ENCODE results near the gene CNGA3. TPM values are rescaled to one million over a fixed set of nuclear protein-coding genes. Genes with fewer than 3 reads are reported as not detected.
"Not testable (repeated sequence)": the region's sequence is repeated elsewhere in the genome, so short reads cannot be mapped to it uniquely, and the experiment has no call there.

Gene CNGA3
- total RNA-seq, 1 donor from 2014 or later: 0.52 TPM

DNA sequence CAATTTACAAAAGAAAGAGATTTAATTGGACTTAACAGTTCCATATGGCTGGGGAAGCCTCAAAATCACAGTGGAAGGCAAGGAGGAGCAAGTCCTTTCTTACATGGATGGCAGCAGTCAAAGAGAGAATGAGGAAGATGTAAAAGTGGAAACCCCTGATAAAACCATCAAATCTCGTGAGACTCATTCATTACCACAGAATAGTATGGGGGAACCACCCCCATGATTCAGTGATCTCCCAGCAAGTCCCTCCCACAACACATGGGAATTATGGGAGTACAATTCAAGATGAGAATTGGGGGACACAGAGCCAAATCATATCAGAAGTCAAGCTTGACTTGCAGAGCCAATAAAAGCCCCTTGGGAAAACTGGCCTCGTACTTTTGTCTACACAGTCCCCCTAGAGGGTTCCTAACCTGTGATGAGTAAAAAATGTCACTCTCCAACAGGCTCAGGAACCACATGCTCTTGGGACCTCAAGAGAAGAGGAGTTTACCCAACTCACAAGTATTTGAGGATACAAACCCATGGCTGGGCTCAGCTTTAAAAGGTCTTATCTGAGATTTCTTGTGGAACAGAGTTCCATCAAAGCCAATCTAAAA lies 87.2 kb downstream of the CNGA3 start:
- no peak overlapping the region for H3K27ac ChIP-seq (ENCODE audit: low read depth, low read length)
- H3K9ac ChIP-seq (ENCODE audit: low read depth in 1 of 3, low read length in 3 of 3): no peak overlapping the region
- peaks cover 0 to 2% (median 0%) of the 10 kb centered on the region in 3 donors for H3K9me3 ChIP-seq (ENCODE audit: control insufficient read depth in 3 of 3, low read length in 3 of 3)
- no peaks in the 10 kb centered on the region for H3K36me3 ChIP-seq (ENCODE audit: control insufficient read depth in 3 of 3, insufficient read depth in 3 of 3, low read length in 3 of 3)
- H3K4me1 ChIP-seq (ENCODE audit: control insufficient read depth in 3 of 3, insufficient read depth in 3 of 3, low read length in 3 of 3): no peaks in the 10 kb centered on the region
- H3K4me3 ChIP-seq (ENCODE audit: low read length in 3 of 3): no peak overlapping the region
- H3K27me3 ChIP-seq (ENCODE audit: control insufficient read depth in 3 of 3, insufficient read depth in 3 of 3, low read length in 3 of 3): no peaks in the 10 kb centered on the region

DNA sequence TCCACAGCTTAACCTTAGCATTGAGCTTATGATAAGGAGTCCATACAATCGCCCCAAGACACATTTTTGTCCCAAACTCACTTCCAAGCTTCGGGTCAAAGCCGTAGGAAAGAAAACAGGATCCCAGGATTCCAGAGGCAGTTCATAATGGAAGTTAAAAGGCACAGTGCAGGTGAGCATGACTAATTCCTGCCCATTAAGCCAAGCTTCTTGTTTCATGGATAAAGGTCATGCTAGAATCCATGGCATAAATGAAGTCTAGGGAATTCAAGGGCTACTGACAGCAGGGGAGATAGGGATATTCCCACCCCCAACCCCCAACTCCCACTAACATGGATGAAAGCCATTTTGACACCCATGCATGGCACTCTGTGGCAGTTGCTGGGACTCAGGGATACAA lies 88.2 kb downstream of the CNGA3 start:
- H3K27me3 ChIP-seq (ENCODE audit: control insufficient read depth in 3 of 3, insufficient read depth in 3 of 3, low read length in 3 of 3): no peaks in the 10 kb centered on the region
- no peak overlapping the region for H3K27ac ChIP-seq (ENCODE audit: low read depth, low read length)
- no peaks in the 10 kb centered on the region for H3K36me3 ChIP-seq (ENCODE audit: control insufficient read depth in 3 of 3, insufficient read depth in 3 of 3, low read length in 3 of 3)
- H3K9ac ChIP-seq (ENCODE audit: low read depth in 1 of 3, low read length in 3 of 3): no peak overlapping the region
- no peak overlapping the region for H3K4me3 ChIP-seq (ENCODE audit: low read length in 3 of 3)
- peaks cover 0 to 2% (median 0%) of the 10 kb centered on the region in 3 donors for H3K9me3 ChIP-seq (ENCODE audit: control insufficient read depth in 3 of 3, low read length in 3 of 3)
- no peaks in the 10 kb centered on the region for H3K4me1 ChIP-seq (ENCODE audit: control insufficient read depth in 3 of 3, insufficient read depth in 3 of 3, low read length in 3 of 3)

DNA sequence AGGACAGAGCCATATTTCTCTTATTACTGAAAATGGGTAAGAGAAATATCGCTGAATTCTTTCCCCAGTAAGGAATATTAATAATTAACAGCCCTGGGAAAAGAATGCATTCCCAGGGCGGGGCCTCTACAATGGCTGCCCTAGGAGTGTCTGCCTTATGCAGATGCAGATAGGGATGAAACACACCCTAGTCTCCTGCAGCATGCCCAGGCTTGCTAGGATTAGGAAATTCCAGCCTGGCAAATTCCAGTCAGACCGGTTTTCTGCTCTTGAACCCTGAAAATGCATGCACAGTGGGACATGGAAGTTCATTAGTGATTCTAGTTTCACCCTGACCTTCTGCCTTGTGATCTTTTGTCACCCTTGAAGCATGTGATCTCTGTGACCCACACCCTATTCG lies 89.4 kb downstream of the CNGA3 start:
- not testable (repeated sequence) for H3K27ac ChIP-seq (ENCODE audit: low read depth, low read length); H3K4me3 ChIP-seq (ENCODE audit: low read length in 3 of 3); H3K4me1 ChIP-seq (ENCODE audit: control insufficient read depth in 3 of 3, insufficient read depth in 3 of 3, low read length in 3 of 3); H3K9me3 ChIP-seq (ENCODE audit: control insufficient read depth in 3 of 3, low read length in 3 of 3); H3K9ac ChIP-seq (ENCODE audit: low read depth in 1 of 3, low read length in 3 of 3); H3K27me3 ChIP-seq (ENCODE audit: control insufficient read depth in 3 of 3, insufficient read depth in 3 of 3, low read length in 3 of 3); H3K36me3 ChIP-seq (ENCODE audit: control insufficient read depth in 3 of 3, insufficient read depth in 3 of 3, low read length in 3 of 3)

DNA sequence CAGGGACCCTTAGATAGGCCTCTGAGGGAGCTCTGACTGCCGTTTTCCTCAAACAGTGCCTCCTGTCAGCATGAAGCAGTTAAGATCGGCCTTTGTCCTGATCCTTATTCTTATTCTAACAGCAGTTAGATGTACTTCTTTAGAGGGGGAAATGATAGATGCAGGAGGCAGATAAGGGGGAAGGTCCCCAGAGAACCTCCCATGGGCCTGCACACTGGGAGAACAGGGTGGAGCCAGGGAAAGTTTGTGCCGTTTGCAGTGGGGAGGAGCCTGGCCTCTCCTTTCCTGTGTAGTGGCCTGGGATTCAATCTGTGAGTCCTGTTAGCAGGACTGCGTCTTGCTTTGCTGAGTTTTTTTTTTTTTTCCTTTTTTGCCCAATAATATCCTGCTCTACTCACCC lies 90.5 kb downstream of the CNGA3 start:
- no peak overlapping the region for H3K9ac ChIP-seq (ENCODE audit: low read depth in 1 of 3, low read length in 3 of 3)
- H3K36me3 ChIP-seq (ENCODE audit: control insufficient read depth in 3 of 3, insufficient read depth in 3 of 3, low read length in 3 of 3): no peaks in the 10 kb centered on the region
- H3K27me3 ChIP-seq (ENCODE audit: control insufficient read depth in 3 of 3, insufficient read depth in 3 of 3, low read length in 3 of 3): no peaks in the 10 kb centered on the region
- peaks cover 0 to 2% (median 0%) of the 10 kb centered on the region in 3 donors for H3K9me3 ChIP-seq (ENCODE audit: control insufficient read depth in 3 of 3, low read length in 3 of 3)
- H3K4me3 ChIP-seq (ENCODE audit: low read length in 3 of 3): no peak overlapping the region
- H3K4me1 ChIP-seq (ENCODE audit: control insufficient read depth in 3 of 3, insufficient read depth in 3 of 3, low read length in 3 of 3): no peaks in the 10 kb centered on the region
- no peak overlapping the region for H3K27ac ChIP-seq (ENCODE audit: low read depth, low read length)

DNA sequence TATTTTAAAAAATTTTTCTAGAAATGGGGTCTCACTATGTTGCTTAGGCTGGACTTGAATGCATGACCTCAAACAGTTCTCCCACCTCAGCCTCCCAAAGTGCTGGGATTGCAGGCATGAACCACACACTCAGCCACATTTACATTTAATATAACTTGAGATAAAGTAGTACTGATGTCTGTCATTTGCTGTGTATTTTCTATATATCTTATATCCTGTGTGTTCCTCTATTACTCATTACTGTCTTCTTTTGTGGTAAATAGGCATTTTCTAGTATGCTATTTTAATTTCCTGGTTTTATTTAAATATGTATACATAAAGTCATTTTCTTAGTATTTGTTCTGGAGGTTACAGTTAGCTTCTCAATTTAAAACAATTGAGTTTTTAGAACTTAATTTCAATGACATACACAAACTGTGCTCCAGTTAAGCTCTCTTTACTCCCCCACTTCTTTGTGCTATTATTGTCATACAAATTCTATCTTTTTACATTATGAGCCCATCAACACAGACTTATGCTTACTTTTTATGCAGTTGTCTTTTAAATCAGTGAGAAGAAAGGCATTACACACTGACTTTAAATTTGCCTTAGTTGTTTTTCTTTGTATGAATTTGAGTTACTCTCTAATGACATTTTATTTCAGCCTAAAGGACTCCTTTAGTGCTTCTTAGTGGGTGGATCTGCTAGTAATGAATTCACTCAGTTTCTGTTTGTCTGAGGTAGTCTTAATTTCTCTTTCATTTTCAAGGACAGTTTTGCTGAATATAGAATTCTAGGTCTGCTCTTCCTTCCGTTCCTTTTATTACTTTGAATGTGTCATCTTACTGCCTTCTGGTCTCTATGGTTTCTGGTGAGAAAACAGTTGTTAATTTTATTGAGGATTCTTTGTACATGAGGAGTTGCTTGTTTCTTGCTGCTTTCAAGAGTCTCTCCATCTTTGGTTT lies 92.2 kb downstream of the CNGA3 start:
- no peaks in the 10 kb centered on the region for H3K36me3 ChIP-seq (ENCODE audit: control insufficient read depth in 3 of 3, insufficient read depth in 3 of 3, low read length in 3 of 3)
- H3K9ac ChIP-seq (ENCODE audit: low read depth in 1 of 3, low read length in 3 of 3): no peak overlapping the region
- no peaks in the 10 kb centered on the region for H3K27me3 ChIP-seq (ENCODE audit: control insufficient read depth in 3 of 3, insufficient read depth in 3 of 3, low read length in 3 of 3)
- H3K4me1 ChIP-seq (ENCODE audit: control insufficient read depth in 3 of 3, insufficient read depth in 3 of 3, low read length in 3 of 3): no peaks in the 10 kb centered on the region
- peaks cover 0 to 2% (median 0%) of the 10 kb centered on the region in 3 donors for H3K9me3 ChIP-seq (ENCODE audit: control insufficient read depth in 3 of 3, low read length in 3 of 3)
- H3K4me3 ChIP-seq (ENCODE audit: low read length in 3 of 3): no peak overlapping the region
- no peak overlapping the region for H3K27ac ChIP-seq (ENCODE audit: low read depth, low read length)

DNA sequence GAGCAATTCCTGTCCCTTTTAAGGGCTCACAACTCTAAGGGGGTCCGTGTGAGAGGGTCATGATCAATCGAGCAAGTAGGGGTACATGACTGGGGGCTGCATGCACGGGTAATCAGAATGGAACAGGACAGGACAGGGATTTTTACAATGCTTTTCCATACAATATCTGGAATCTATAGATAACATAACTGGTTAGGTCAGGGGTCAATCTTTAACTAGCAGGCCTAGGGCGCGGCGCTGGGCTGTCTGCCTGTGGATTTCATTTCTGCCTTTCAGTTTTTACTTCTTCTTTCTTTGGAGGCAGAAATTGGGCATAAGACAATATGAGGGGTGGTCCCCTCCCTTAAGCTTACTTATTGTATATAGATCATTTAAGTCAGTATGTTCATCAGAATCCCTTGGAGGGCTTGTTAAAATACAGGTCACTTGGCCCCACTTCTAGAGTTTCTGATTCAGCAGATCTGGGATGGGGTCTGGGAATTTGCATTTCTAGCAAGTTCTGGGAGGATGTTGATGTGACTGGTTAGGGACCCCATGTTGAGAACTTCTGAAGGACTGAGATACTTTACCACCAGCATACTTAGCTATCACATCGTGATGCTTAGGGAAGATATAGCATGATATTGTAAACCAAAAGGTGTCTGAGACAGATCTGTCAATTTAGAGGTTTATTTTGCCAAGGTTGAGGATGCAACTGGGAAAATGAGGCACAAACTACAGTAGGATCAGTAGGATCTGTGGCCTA lies 95.6 kb downstream of the CNGA3 start:
- H3K36me3 ChIP-seq (ENCODE audit: control insufficient read depth in 3 of 3, insufficient read depth in 3 of 3, low read length in 3 of 3): no peaks in the 10 kb centered on the region
- H3K9me3 ChIP-seq (ENCODE audit: control insufficient read depth in 3 of 3, low read length in 3 of 3): no peaks in the 10 kb centered on the region
- no peak overlapping the region for H3K4me3 ChIP-seq (ENCODE audit: low read length in 3 of 3)
- no peaks in the 10 kb centered on the region for H3K27me3 ChIP-seq (ENCODE audit: control insufficient read depth in 3 of 3, insufficient read depth in 3 of 3, low read length in 3 of 3)
- H3K27ac ChIP-seq (ENCODE audit: low read depth, low read length): no peak overlapping the region
- no peak overlapping the region for H3K9ac ChIP-seq (ENCODE audit: low read depth in 1 of 3, low read length in 3 of 3)
- peaks cover 11 to 14% (median 11%) of the 10 kb centered on the region in 3 donors for H3K4me1 ChIP-seq (ENCODE audit: control insufficient read depth in 3 of 3, insufficient read depth in 3 of 3, low read length in 3 of 3)

DNA sequence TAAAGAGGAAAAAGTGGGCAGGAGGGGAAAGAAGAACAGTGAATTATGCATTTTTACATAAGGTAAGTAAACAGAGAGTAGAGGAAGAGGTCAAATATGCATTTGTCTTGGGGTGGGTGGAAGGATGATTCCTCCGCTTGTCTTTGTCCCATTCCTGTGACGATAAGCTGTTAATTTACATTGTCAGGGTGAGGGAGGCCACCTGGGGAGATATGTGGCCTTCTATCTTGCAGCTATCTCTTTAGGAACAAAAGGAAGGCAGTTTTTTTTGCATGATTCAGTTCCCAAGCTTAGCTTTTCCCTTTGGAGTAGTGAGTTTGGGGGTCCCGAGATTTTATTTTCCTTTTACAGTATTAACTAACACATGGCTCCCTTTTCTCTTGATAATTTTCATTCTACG lies 96.2 kb downstream of the CNGA3 start:
- Histone ChIP-seq H3K9ac (ENCODE audit: low read depth in 1 of 3, low read length in 3 of 3) (no peak overlapping the region), H3K27ac (ENCODE audit: low read depth, low read length) (no peak overlapping the region), H3K4me1 (ENCODE audit: control insufficient read depth in 3 of 3, insufficient read depth in 3 of 3, low read length in 3 of 3) (peaks cover 11 to 14% (median 12%) of the 10 kb centered on the region in 3 donors), H3K4me3 (ENCODE audit: low read length in 3 of 3) (no peak overlapping the region), H3K9me3 (ENCODE audit: control insufficient read depth in 3 of 3, low read length in 3 of 3) (no peaks in the 10 kb centered on the region), H3K36me3 (ENCODE audit: control insufficient read depth in 3 of 3, insufficient read depth in 3 of 3, low read length in 3 of 3) (no peaks in the 10 kb centered on the region), H3K27me3 (ENCODE audit: control insufficient read depth in 3 of 3, insufficient read depth in 3 of 3, low read length in 3 of 3) (no peaks in the 10 kb centered on the region)

DNA sequence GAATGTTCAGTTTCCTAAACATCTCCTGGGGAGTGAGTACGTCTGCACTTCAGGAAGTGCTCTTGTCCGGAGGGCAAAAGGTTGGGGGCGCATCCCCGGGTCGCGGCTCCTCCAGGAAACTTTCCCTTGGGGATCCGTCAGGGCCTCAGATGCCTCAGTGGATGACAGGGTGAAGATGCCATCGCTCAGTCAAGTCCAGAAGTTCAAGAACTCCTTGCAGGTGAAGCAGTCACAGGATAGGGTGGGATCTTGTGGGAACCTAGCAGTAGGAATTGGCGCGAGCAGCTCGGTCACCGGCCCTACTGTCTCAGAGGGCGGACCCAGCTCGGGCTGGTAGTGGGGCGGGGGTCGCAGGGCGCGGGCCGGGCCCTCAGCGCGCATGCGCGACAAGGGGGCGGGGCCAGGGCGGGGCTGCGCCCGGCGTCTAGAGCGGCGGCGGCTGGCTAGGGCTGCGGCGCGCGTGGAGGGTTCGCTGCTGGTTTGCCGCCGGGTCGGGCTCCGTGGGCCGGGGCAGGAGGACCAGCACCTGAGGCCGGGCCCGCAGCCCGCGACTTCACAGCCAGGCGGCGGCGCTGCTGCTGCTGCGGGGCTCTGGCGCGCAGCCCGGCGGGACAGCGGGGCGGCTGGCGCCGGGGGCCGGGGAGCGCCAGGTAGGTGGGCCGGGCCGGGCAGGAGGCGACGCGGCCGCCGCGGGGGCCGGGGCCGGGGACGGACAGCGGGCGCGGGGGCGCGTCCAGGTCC lies 98.3 kb downstream of the CNGA3 start, which contains the start of gene INPP4A:
TSS of gene INPP4A (plus strand) at position 423 of the 741 bp plus-strand sequence. CDS start 75,191 bp downstream, outside the sequence.
- H3K4me1 ChIP-seq (ENCODE audit: control insufficient read depth in 3 of 3, insufficient read depth in 3 of 3, low read length in 3 of 3): peaks cover 11 to 14% (median 12%) of the 10 kb centered on the region in 3 donors
- H3K36me3 ChIP-seq (ENCODE audit: control insufficient read depth in 3 of 3, insufficient read depth in 3 of 3, low read length in 3 of 3): no peaks in the 10 kb centered on the region
- peak within 1 kb of the TSS; percentile 32 for H3K27ac ChIP-seq (ENCODE audit: low read depth, low read length)
- H3K4me3 ChIP-seq (ENCODE audit: low read length in 3 of 3): peak within 1 kb of the TSS; percentile 85 to 89 (median 89)
- H3K27me3 ChIP-seq (ENCODE audit: control insufficient read depth in 3 of 3, insufficient read depth in 3 of 3, low read length in 3 of 3): no peaks in the 10 kb centered on the region
- H3K9ac ChIP-seq (ENCODE audit: low read depth in 1 of 3, low read length in 3 of 3): peak within 1 kb of the TSS; percentile 72 to 84 (median 76)
- no peaks in the 10 kb centered on the region for H3K9me3 ChIP-seq (ENCODE audit: control insufficient read depth in 3 of 3, low read length in 3 of 3)

DNA sequence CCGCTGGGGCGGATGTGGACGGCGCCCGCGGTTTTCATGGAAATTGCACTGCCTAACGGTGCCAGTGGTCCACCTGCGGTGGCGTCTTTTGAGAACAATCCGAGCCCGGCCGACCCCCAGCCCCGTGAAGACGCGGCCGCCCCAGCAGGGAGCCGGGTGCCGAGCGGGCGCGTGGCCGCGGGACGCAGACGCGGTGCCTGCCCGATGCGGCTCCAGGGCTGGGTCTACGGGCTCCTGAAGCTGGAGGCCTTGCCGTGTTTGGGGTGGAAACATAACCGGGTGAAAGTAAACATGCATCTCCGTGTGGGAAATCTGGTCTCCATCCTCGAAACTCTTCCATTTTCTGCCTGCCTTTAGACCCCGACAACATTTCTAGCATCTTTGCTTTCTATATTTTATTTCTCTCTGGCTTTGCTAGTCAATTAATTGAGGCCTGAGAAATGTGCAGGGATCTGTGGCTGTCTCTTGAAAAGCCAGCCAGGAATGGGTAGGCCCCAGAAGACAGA lies 99.0 kb downstream of the CNGA3 start:
- Histone ChIP-seq H3K9me3 (ENCODE audit: control insufficient read depth in 3 of 3, low read length in 3 of 3) (no peaks in the 10 kb centered on the region), H3K4me1 (ENCODE audit: control insufficient read depth in 3 of 3, insufficient read depth in 3 of 3, low read length in 3 of 3) (peaks cover 11 to 14% (median 12%) of the 10 kb centered on the region in 3 donors), H3K27me3 (ENCODE audit: control insufficient read depth in 3 of 3, insufficient read depth in 3 of 3, low read length in 3 of 3) (no peaks in the 10 kb centered on the region), H3K9ac (ENCODE audit: low read depth in 1 of 3, low read length in 3 of 3) (peak overlapping the region; percentile 67 to 84 (median 72)), H3K36me3 (ENCODE audit: control insufficient read depth in 3 of 3, insufficient read depth in 3 of 3, low read length in 3 of 3) (no peaks in the 10 kb centered on the region), H3K4me3 (ENCODE audit: low read length in 3 of 3) (peak overlapping the region; percentile 81 to 89 (median 85)), H3K27ac (ENCODE audit: low read depth, low read length) (peak overlapping the region; percentile 32)
